ENCODE measurements around the gene DUS2. TPM values are rescaled to one million over a fixed set of nuclear protein-coding genes. Genes with fewer than 3 reads are reported as not detected.

Gene DUS2
- total RNA-seq, 6 donors from 2014 or later: 12.7 to 28.3 (median 16.8) TPM

DNA sequence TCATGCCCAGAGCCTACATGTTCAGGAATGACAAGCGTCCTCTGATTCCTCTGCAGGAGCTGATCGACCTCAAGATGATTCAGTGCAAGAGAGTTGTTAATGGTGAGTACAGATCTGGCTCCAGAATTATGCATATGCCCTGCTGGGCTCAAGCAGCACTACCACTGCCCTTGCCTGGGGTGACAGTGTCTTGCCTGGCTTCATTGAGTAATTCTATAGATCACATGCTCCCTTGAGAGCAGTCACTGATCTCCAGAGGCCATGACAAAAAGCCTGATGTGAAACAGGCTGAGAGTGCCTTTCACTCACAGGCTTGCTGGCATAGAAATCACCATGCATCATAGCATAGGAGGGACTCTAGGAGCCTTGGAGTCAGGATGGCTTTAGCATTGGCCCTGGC, 26.4 kb downstream of the DUS2 start:
- Histone ChIP-seq H3K4me3 (no peak overlapping the region), H3K27ac (no peak overlapping the region), H3K4me1 (peaks cover 0 to 14% (median 0%) of the 10 kb centered on the region in 4 donors), H3K36me3 (peaks cover 0 to 50% (median 29%) of the 10 kb centered on the region in 4 donors), H3K27me3 (no peaks in the 10 kb centered on the region), H3K9me3 (no peaks in the 10 kb centered on the region)
- no peak for DNase-seq
- TF ChIP-seq POLR2A (IDR thresholded peaks at IDR 0.05) (no peak), EP300 (IDR thresholded peaks at IDR 0.05) (no peak), POLR2AphosphoS5 (IDR thresholded peaks at IDR 0.05) (no peak), CTCF (IDR thresholded peaks at IDR 0.05) (no peak)
- WGBS, 2 donors: 94 to 97% methylated on average over 2 of the region's 2 CpGs
- no peak for ATAC-seq (ENCODE audit: low FRiP score in 2 of 2)

DNA sequence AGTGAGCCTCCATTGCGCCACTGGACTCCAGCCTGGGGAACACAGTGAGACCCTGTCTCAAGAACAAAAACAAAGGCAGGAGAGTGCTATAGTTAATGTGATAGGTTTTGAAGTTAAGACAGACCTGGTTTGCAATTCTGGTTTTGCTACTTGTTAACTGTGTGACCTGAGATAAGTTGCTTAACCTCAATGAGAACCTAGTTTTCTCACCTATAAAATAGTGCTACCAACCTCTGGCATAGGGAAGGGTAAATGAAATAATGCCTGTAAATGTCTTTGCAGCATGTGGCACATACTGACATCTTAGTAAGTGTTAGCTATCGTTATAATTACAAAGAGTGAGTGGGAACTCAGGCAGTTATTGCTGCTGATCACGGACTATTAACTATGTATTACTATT, 32.3 kb downstream of the DUS2 start:
- TF ChIP-seq POLR2A (IDR thresholded peaks at IDR 0.05) (no peak), POLR2AphosphoS5 (IDR thresholded peaks at IDR 0.05) (no peak), CTCF (IDR thresholded peaks at IDR 0.05) (no peak), EP300 (IDR thresholded peaks at IDR 0.05) (no peak)
- Histone ChIP-seq H3K36me3 (peaks cover 0 to 53% (median 23%) of the 10 kb centered on the region in 4 donors), H3K27ac (no peak overlapping the region), H3K27me3 (no peaks in the 10 kb centered on the region), H3K9me3 (no peaks in the 10 kb centered on the region), H3K4me1 (peaks cover 0 to 6% (median 2%) of the 10 kb centered on the region in 4 donors), H3K4me3 (no peak overlapping the region)
- ATAC-seq (ENCODE audit: low FRiP score in 2 of 2) (no peak), DNase-seq (no peak)
- 88 to 98% methylated on average over 3 of the region's 3 CpGs for WGBS, 2 donors

GRCh38 chr16:68059804-68060203, 36.7 kb downstream of the DUS2 start:
- TF ChIP-seq POLR2A (IDR thresholded peaks at IDR 0.05): no peak
- TF ChIP-seq EP300 (IDR thresholded peaks at IDR 0.05): no peak
- no peak for TF ChIP-seq POLR2AphosphoS5 (IDR thresholded peaks at IDR 0.05)
- no peak for TF ChIP-seq CTCF (IDR thresholded peaks at IDR 0.05)
- H3K36me3 ChIP-seq: peaks cover 0 to 27% (median 4%) of the 10 kb centered on the region in 4 donors
- peaks cover 14 to 36% (median 18%) of the 10 kb centered on the region in 4 donors for H3K4me1 ChIP-seq
- no peak for ATAC-seq (ENCODE audit: low FRiP score in 2 of 2)
- DNase-seq: no peak
- H3K4me3 ChIP-seq: no peak overlapping the region
- H3K9me3 ChIP-seq: no peaks in the 10 kb centered on the region
- no peaks in the 10 kb centered on the region for H3K27me3 ChIP-seq
- H3K27ac ChIP-seq: peak overlapping the region in 1 of 4 donors; percentile 83

GRCh38 chr16:68061396-68061795, 38.3 kb downstream of the DUS2 start:
- no peak for ATAC-seq (ENCODE audit: low FRiP score in 2 of 2)

More at GRCh38 chr16:68061396-68061795, 38.3 kb downstream of the DUS2 start:
- peaks cover 27 to 51% (median 33%) of the 10 kb centered on the region in 4 donors for H3K4me1 ChIP-seq
- DNase-seq: no peak
- H3K27ac ChIP-seq: peak overlapping the region in 1 of 4 donors; percentile 83
- TF ChIP-seq POLR2AphosphoS5 (IDR thresholded peaks at IDR 0.05) (no peak), CTCF (IDR thresholded peaks at IDR 0.05) (no peak), POLR2A (IDR thresholded peaks at IDR 0.05) (no peak), EP300 (IDR thresholded peaks at IDR 0.05) (no peak)
- no peaks in the 10 kb centered on the region for H3K27me3 ChIP-seq
- peaks cover 0 to 18% (median 2%) of the 10 kb centered on the region in 4 donors for H3K36me3 ChIP-seq
- 88 to 95% methylated on average over 2 to 3 of the region's 3 CpGs for WGBS, 2 donors
- H3K9me3 ChIP-seq: no peaks in the 10 kb centered on the region
- no peak overlapping the region for H3K4me3 ChIP-seq

All from upper lobe of left lung (tissue), 6 donors.